ENCODE data around the gene NRL. TPM values are rescaled to one million over a fixed set of nuclear protein-coding genes. Genes with fewer than 3 reads are reported as not detected.

The NRL gene
- total RNA-seq, 1 donor from 2014 or later = 1.8 TPM

GRCh38 chr14:24132061-24132685, 17.4 kb upstream of the NRL start:
- Mint-ChIP-seq H3K4me3 (no peak overlapping the region), H3K27ac (no peak overlapping the region), H3K27me3 (no peaks in the 10 kb centered on the region), H3K4me1 (ENCODE audit: unreplicated experiment) (peaks cover 14% of the 10 kb centered on the region), H3K36me3 (peaks cover 4% of the 10 kb centered on the region), H3K9me3 (no peaks in the 10 kb centered on the region)
- DNase-seq (ENCODE audit: extremely low spot score, unreplicated experiment) = no peak
- TF ChIP-seq CTCF (conservative IDR thresholded peaks at IDR 0.05) = no peak

- no peak overlapping the region for H3K27ac Mint-ChIP-seq
Observed at GRCh38 chr14:24131549-24131966, 16.8 kb upstream of the NRL start.

GRCh38 chr14:24130717-24131548, 16.2 kb upstream of the NRL start:
- Mint-ChIP-seq H3K27ac (no peak overlapping the region), H3K27me3 (no peaks in the 10 kb centered on the region), H3K36me3 (no peaks in the 10 kb centered on the region), H3K4me1 (ENCODE audit: unreplicated experiment) (peaks cover 7% of the 10 kb centered on the region), H3K4me3 (no peak overlapping the region), H3K9me3 (no peaks in the 10 kb centered on the region)
- no peak for TF ChIP-seq CTCF (conservative IDR thresholded peaks at IDR 0.05)
- no peak for DNase-seq (ENCODE audit: extremely low spot score, unreplicated experiment)

More at GRCh38 chr14:24131549-24131966, 16.8 kb upstream of the NRL start:
- H3K9me3 Mint-ChIP-seq = no peaks in the 10 kb centered on the region
- no peak for TF ChIP-seq CTCF (conservative IDR thresholded peaks at IDR 0.05)
- H3K4me3 Mint-ChIP-seq = no peak overlapping the region
- H3K27me3 Mint-ChIP-seq = no peaks in the 10 kb centered on the region
- H3K36me3 Mint-ChIP-seq = no peaks in the 10 kb centered on the region
- DNase-seq (ENCODE audit: extremely low spot score, unreplicated experiment) = no peak
- peaks cover 8% of the 10 kb centered on the region for H3K4me1 Mint-ChIP-seq (ENCODE audit: unreplicated experiment)

GRCh38 chr14:24130380-24130716, 15.6 kb upstream of the NRL start, which contains the start of gene FITM1:
Gene FITM1 (plus strand): TSS chr14:24130659. CDS start chr14:24131564, 905 bp downstream.
- Mint-ChIP-seq H3K4me3 (no peak within 1 kb of the TSS), H3K4me1 (ENCODE audit: unreplicated experiment) (peaks cover 4% of the 10 kb centered on the region), H3K27me3 (no peaks in the 10 kb centered on the region), H3K27ac (no peak within 1 kb of the TSS), H3K9me3 (no peaks in the 10 kb centered on the region), H3K36me3 (no peaks in the 10 kb centered on the region)
- DNase-seq (ENCODE audit: extremely low spot score, unreplicated experiment) = no peak
- TF ChIP-seq CTCF (conservative IDR thresholded peaks at IDR 0.05) = no peak

- Mint-ChIP-seq H3K27ac (no peak overlapping the region), H3K4me1 (ENCODE audit: unreplicated experiment) (no peaks in the 10 kb centered on the region), H3K36me3 (no peaks in the 10 kb centered on the region), H3K4me3 (no peak overlapping the region), H3K27me3 (no peaks in the 10 kb centered on the region), H3K9me3 (no peaks in the 10 kb centered on the region)
- DNase-seq (ENCODE audit: extremely low spot score, unreplicated experiment) = no peak
- no peak for TF ChIP-seq CTCF (conservative IDR thresholded peaks at IDR 0.05)
Observed at GRCh38 chr14:24129410-24129998, 14.8 kb upstream of the NRL start.
